WTC11 (cell line): ENCODE data around the gene OTUD7B. TPM values are rescaled to one million over a fixed set of nuclear protein-coding genes. Genes with fewer than 3 reads are reported as not detected.
A peak's percentile ranks its signal among the peaks of the same experiment; 100 is the strongest.

ENCODE experiments used
- ATF1 ChIP-seq: sonication (generic); formaldehyde crosslinking; IDR thresholded peaks from 2 replicates; pipeline ENCODE4 v1.8.1; 2023; ENCODE audit warnings: mild to moderate bottlenecking, moderate library complexity, missing genetic modification reagents
- CREB1 ChIP-seq: sonication (generic); formaldehyde crosslinking; IDR thresholded peaks from 2 replicates; pipeline ENCODE4 v1.8.0; 2023; ENCODE audit warnings: mild to moderate bottlenecking, missing genetic modification reagents
- CREM ChIP-seq: sonication (generic); formaldehyde crosslinking; IDR thresholded peaks from 2 replicates; pipeline ENCODE4 v1.8.1; 2022; ENCODE audit warnings: mild to moderate bottlenecking, missing genetic modification reagents, moderate library complexity
- ERG ChIP-seq: fragments of 250-450 bp; sonication (Bioruptor Pico); IDR thresholded peaks from 2 replicates; pipeline ENCODE4 v1.8.0; 2021; ENCODE audit warnings: mild to moderate bottlenecking
- HMGXB4 ChIP-seq: sonication (generic); formaldehyde crosslinking; IDR thresholded peaks from 2 replicates; pipeline ENCODE4 v1.8.1; 2023; ENCODE audit warnings: mild to moderate bottlenecking, moderate library complexity, missing genetic modification reagents
- MXD4 ChIP-seq: fragments of 250-450 bp; sonication (Bioruptor Pico); IDR thresholded peaks from 2 replicates; pipeline ENCODE4 v1.8.0; 2021; ENCODE audit warnings: mild to moderate bottlenecking, moderate library complexity, borderline replicate concordance
- MYBL2 ChIP-seq: sonication (generic); formaldehyde crosslinking; IDR thresholded peaks from 2 replicates; pipeline ENCODE4 v1.8.1; 2023; ENCODE audit warnings: mild to moderate bottlenecking, moderate library complexity, missing genetic modification reagents
- NFE2L1 ChIP-seq: sonication (generic); formaldehyde crosslinking; IDR thresholded peaks from 2 replicates; pipeline ENCODE4 v1.8.1; 2023; ENCODE audit warnings: missing genetic modification reagents
- NR3C1 ChIP-seq: sonication (generic); formaldehyde crosslinking; conservative IDR thresholded peaks from 2 replicates; pipeline ENCODE4 v1.8.1; 2023; ENCODE audit warnings: low read depth, mild to moderate bottlenecking, missing genetic modification reagents
- TCF7 ChIP-seq: sonication (generic); formaldehyde crosslinking; IDR thresholded peaks from 2 replicates; pipeline ENCODE4 v1.8.0; 2022; ENCODE audit warnings: mild to moderate bottlenecking, low read depth, missing genetic modification reagents, moderate library complexity
- TEAD4 ChIP-seq: sonication (generic); formaldehyde crosslinking; IDR thresholded peaks from 2 replicates; pipeline ENCODE4 v1.8.0; 2022; ENCODE audit warnings: mild to moderate bottlenecking, missing genetic modification reagents
- USF2 ChIP-seq: sonication (generic); formaldehyde crosslinking; IDR thresholded peaks from 2 replicates; pipeline ENCODE4 v1.8.1; 2023; ENCODE audit warnings: mild to moderate bottlenecking, missing genetic modification reagents, moderate library complexity
- ZBTB21 ChIP-seq: sonication (generic); formaldehyde crosslinking; IDR thresholded peaks from 2 replicates; pipeline ENCODE4 v1.8.1; 2023; ENCODE audit warnings: mild to moderate bottlenecking, missing genetic modification reagents, borderline replicate concordance
- ZNF219 ChIP-seq: sonication (generic); formaldehyde crosslinking; IDR thresholded peaks from 2 replicates; pipeline ENCODE4 v1.8.0; 2023; ENCODE audit warnings: missing genetic modification reagents, mild to moderate bottlenecking, borderline replicate concordance
- ZNF671 ChIP-seq: fragments of 250-450 bp; sonication (Bioruptor Pico); IDR thresholded peaks from 2 replicates; pipeline ENCODE4 v1.8.0; 2021; ENCODE audit warnings: mild to moderate bottlenecking
- total RNA-seq: library from RNA; stranded (reverse); gene quantifications from 3 replicates; pipeline ENCODE4 v1.2.3, GENCODE V29; 2021
- TF ChIP-seq, protein P1 (sequence below): fragments of 200-600 bp; IDR thresholded peaks from 2 replicates; pipeline ENCODE4 v1.8.0; 2022; ENCODE audit warnings: antibody characterized with exemption
- TF ChIP-seq, protein P2 (sequence below): sonication (generic); formaldehyde crosslinking; IDR thresholded peaks from 2 replicates; pipeline ENCODE4 v1.8.1; 2023; ENCODE audit warnings: mild to moderate bottlenecking, missing genetic modification reagents
- TF ChIP-seq, protein P3 (sequence below): sonication (generic); formaldehyde crosslinking; IDR thresholded peaks from 2 replicates; pipeline ENCODE4 v1.8.1; 2022; ENCODE audit warnings: mild to moderate bottlenecking, missing genetic modification reagents, moderate library complexity, borderline replicate concordance
- TF ChIP-seq, protein P4 (sequence below): fragments of 250-450 bp; sonication (Bioruptor Pico); IDR thresholded peaks from 2 replicates; pipeline ENCODE4 v1.9.0; 2021; ENCODE audit warnings: mild to moderate bottlenecking
- TF ChIP-seq, protein P5 (sequence below): fragments of 250-450 bp; sonication (Bioruptor Pico); IDR thresholded peaks from 2 replicates; pipeline ENCODE4 v2.1.2; 2022; ENCODE audit warnings: mild to moderate bottlenecking, moderate library complexity

Gene OTUD7B
- total RNA-seq, 1 experiment from 2014 or later, result 21.0 TPM

GRCh38 chr1:149888247-149888998 is 122.1 kb downstream of the OTUD7B start (continued):
- TF ChIP-seq, protein P1, sequence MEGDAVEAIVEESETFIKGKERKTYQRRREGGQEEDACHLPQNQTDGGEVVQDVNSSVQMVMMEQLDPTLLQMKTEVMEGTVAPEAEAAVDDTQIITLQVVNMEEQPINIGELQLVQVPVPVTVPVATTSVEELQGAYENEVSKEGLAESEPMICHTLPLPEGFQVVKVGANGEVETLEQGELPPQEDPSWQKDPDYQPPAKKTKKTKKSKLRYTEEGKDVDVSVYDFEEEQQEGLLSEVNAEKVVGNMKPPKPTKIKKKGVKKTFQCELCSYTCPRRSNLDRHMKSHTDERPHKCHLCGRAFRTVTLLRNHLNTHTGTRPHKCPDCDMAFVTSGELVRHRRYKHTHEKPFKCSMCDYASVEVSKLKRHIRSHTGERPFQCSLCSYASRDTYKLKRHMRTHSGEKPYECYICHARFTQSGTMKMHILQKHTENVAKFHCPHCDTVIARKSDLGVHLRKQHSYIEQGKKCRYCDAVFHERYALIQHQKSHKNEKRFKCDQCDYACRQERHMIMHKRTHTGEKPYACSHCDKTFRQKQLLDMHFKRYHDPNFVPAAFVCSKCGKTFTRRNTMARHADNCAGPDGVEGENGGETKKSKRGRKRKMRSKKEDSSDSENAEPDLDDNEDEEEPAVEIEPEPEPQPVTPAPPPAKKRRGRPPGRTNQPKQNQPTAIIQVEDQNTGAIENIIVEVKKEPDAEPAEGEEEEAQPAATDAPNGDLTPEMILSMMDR, result peak; percentile 54
- TF ChIP-seq HMGXB4 (CRISPR knock-in tag) (no peak), MXD4 (no peak), ZBTB21 (no peak), ATF1 (CRISPR knock-in tag) (no peak), TEAD4 (CRISPR knock-in tag) (0 out of 2 replicates have a peak, but pooled peaks have one; percentile 30), CREM (no peak), USF2 (CRISPR knock-in tag) (no peak), NFE2L1 (CRISPR knock-in tag) (no peak), MYBL2 (0 out of 2 replicates have a peak, but pooled peaks have one; percentile 22), TCF7 (no peak), ERG (no peak), ZNF671 (CRISPR knock-in tag) (no peak), CREB1 (CRISPR knock-in tag) (no peak), ZNF219 (CRISPR knock-in tag) (no peak), NR3C1 (CRISPR knock-in tag) (no peak)
- TF ChIP-seq, protein P2, sequence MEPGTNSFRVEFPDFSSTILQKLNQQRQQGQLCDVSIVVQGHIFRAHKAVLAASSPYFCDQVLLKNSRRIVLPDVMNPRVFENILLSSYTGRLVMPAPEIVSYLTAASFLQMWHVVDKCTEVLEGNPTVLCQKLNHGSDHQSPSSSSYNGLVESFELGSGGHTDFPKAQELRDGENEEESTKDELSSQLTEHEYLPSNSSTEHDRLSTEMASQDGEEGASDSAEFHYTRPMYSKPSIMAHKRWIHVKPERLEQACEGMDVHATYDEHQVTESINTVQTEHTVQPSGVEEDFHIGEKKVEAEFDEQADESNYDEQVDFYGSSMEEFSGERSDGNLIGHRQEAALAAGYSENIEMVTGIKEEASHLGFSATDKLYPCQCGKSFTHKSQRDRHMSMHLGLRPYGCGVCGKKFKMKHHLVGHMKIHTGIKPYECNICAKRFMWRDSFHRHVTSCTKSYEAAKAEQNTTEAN (CRISPR knock-in tag), result peak; percentile 31; the same call in 1 of the 2 replicates
- TF ChIP-seq, protein P3, sequence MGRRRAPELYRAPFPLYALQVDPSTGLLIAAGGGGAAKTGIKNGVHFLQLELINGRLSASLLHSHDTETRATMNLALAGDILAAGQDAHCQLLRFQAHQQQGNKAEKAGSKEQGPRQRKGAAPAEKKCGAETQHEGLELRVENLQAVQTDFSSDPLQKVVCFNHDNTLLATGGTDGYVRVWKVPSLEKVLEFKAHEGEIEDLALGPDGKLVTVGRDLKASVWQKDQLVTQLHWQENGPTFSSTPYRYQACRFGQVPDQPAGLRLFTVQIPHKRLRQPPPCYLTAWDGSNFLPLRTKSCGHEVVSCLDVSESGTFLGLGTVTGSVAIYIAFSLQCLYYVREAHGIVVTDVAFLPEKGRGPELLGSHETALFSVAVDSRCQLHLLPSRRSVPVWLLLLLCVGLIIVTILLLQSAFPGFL (CRISPR knock-in tag), result no peak
- TF ChIP-seq, protein P4, sequence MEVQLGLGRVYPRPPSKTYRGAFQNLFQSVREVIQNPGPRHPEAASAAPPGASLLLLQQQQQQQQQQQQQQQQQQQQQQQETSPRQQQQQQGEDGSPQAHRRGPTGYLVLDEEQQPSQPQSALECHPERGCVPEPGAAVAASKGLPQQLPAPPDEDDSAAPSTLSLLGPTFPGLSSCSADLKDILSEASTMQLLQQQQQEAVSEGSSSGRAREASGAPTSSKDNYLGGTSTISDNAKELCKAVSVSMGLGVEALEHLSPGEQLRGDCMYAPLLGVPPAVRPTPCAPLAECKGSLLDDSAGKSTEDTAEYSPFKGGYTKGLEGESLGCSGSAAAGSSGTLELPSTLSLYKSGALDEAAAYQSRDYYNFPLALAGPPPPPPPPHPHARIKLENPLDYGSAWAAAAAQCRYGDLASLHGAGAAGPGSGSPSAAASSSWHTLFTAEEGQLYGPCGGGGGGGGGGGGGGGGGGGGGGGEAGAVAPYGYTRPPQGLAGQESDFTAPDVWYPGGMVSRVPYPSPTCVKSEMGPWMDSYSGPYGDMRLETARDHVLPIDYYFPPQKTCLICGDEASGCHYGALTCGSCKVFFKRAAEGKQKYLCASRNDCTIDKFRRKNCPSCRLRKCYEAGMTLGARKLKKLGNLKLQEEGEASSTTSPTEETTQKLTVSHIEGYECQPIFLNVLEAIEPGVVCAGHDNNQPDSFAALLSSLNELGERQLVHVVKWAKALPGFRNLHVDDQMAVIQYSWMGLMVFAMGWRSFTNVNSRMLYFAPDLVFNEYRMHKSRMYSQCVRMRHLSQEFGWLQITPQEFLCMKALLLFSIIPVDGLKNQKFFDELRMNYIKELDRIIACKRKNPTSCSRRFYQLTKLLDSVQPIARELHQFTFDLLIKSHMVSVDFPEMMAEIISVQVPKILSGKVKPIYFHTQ (CRISPR knock-in tag), result peak; percentile 77; the same call in 1 of the 2 replicates
- TF ChIP-seq, protein P5, sequence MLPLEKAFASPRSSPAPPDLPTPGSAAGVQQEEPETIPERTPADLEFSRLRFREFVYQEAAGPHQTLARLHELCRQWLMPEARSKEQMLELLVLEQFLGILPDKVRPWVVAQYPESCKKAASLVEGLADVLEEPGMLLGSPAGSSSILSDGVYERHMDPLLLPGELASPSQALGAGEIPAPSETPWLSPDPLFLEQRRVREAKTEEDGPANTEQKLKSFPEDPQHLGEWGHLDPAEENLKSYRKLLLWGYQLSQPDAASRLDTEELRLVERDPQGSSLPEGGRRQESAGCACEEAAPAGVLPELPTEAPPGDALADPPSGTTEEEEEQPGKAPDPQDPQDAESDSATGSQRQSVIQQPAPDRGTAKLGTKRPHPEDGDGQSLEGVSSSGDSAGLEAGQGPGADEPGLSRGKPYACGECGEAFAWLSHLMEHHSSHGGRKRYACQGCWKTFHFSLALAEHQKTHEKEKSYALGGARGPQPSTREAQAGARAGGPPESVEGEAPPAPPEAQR, result no peak
